Fibroblast of lung (primary cell): Measurements from ENCODE around the gene KIF16B.

Source experiments
- CTCF ChIP-seq, 2 donors: IDR thresholded peaks in 1 of 2; conservative IDR thresholded peaks in 1 of 2; 1 replicate in 1 of 2; 2 replicates in 1 of 2; pipeline ENCODE4 v1.5.1; 2011 to 2012; ENCODE audit warnings: low read length in 2 of 2, control low read depth in 1 of 2, inconsistent platforms in 1 of 2, low read depth in 1 of 2, mild to moderate bottlenecking in 1 of 2
- EZH2 ChIP-seq: IDR thresholded peaks from 2 replicates; pipeline ENCODE4 v1.5.1; 2012; ENCODE audit warnings: low read length, control low read depth, mild to moderate bottlenecking; ENCODE audit errors: missing control alignments

- no peak for TF ChIP-seq CTCF (conservative IDR thresholded peaks at IDR 0.05 in 1 of 2, IDR thresholded peaks at IDR 0.05 in 1 of 2; ENCODE audit: low read depth in 1 of 2, low read length in 2 of 2)
- TF ChIP-seq EZH2, result no peak
These were observed 289.9 kb downstream of the KIF16B start for GRCh38 chr20:16283307-16283706.
